Suppressor macrophage treated with lipopolysaccharide for 1 hour (primary cell): ENCODE measurements around the gene KCTD15.

Experiments used
- DNase-seq, 3 donors: peaks; one replicate each; pipeline ENCODE4 v3.0.0-alpha.2; 2020 to 2022

KCTD15 gene

GRCh38 chr19:33798681-33799111 is 2.0 kb downstream of the KCTD15 start:
- no peak for DNase-seq

GRCh38 chr19:33799476-33799875 is 2.8 kb downstream of the KCTD15 start:
- DNase-seq, result no peak

GRCh38 chr19:33800012-33800680 is 3.5 kb downstream of the KCTD15 start:
- no peak for DNase-seq

- no peak for DNase-seq
Observed at GRCh38 chr19:33801411-33801810, 4.7 kb downstream of the KCTD15 start.

GRCh38 chr19:33802001-33802400 is 5.3 kb downstream of the KCTD15 start:
- DNase-seq, result no peak

- DNase-seq, result no peak
Observed at GRCh38 chr19:33802801-33803200, 6.1 kb downstream of the KCTD15 start.

- DNase-seq, result no peak
Observed at GRCh38 chr19:33803383-33803782, 6.7 kb downstream of the KCTD15 start.

GRCh38 chr19:33804021-33804799 is 7.5 kb downstream of the KCTD15 start:
- no peak for DNase-seq

GRCh38 chr19:33805313-33805712 is 8.6 kb downstream of the KCTD15 start:
- no peak for DNase-seq

GRCh38 chr19:33805840-33806433 is 9.3 kb downstream of the KCTD15 start:
- DNase-seq, result no peak

GRCh38 chr19:33806434-33806881 is 9.8 kb downstream of the KCTD15 start:
- DNase-seq, result no peak

- DNase-seq, result no peak
Observed at GRCh38 chr19:33808399-33808798, 11.7 kb downstream of the KCTD15 start.

- DNase-seq, result no peak
Observed at GRCh38 chr19:33809960-33810359, 13.3 kb downstream of the KCTD15 start.

- DNase-seq, result no peak
Observed at GRCh38 chr19:33810821-33811220, 14.2 kb downstream of the KCTD15 start.

GRCh38 chr19:33811246-33811645 is 14.6 kb downstream of the KCTD15 start:
- DNase-seq, result no peak

- peak in 1 of 3 donors; percentile 29 for DNase-seq
Observed at GRCh38 chr19:33811736-33812387, 15.2 kb downstream of the KCTD15 start.

GRCh38 chr19:33812388-33813330 is 16.0 kb downstream of the KCTD15 start:
- DNase-seq, result no peak

- no peak for DNase-seq
Observed at GRCh38 chr19:33813391-33814101, 16.9 kb downstream of the KCTD15 start.

- DNase-seq, result no peak
Observed at GRCh38 chr19:33814181-33815165, 17.8 kb downstream of the KCTD15 start.
